Psoas muscle (tissue), 8 donors: Measurements from ENCODE around the gene ZCCHC8. TPM values are rescaled to one million over a fixed set of nuclear protein-coding genes. Genes with fewer than 3 reads are reported as not detected.

ENCODE experiments used
- ATAC-seq, 4 donors: fragments of 200-7000 bp; cut with Tn5 transposase; one replicate each; pipeline ENCODE4 v1.9.1; 2020; ENCODE audit warnings: moderate library complexity in 3 of 4, mild to moderate bottlenecking in 2 of 4
- DNase-seq, 2 donors: peaks; one replicate each; pipeline ENCODE4 v3.0.0-alpha.2; 2020
- H3K27ac ChIP-seq: fragments of 200-600 bp; one replicate; pipeline ENCODE4 v1.8.0; 2022
- H3K27me3 ChIP-seq, 3 donors: fragments of 200-600 bp in 1 of 3; one replicate each; pipeline versions ENCODE4 v1.6.1 to v1.8.0; 2013 to 2022; ENCODE audit warnings: low read length in 2 of 3, mild to moderate bottlenecking in 2 of 3, moderate library complexity in 1 of 3; ENCODE audit not compliant: insufficient read depth in 3 of 3
- H3K36me3 ChIP-seq, 2 donors: fragments of 200-600 bp in 1 of 2; one replicate each; pipeline versions ENCODE4 v1.6.1 to v1.8.0; 2013 to 2022; ENCODE audit warnings: low read depth in 1 of 2, mild to moderate bottlenecking in 1 of 2, moderate library complexity in 1 of 2; ENCODE audit not compliant: insufficient read depth in 1 of 2
- H3K4me1 ChIP-seq: fragments of 200-600 bp; one replicate; pipeline ENCODE4 v1.8.0; 2022
- H3K4me3 ChIP-seq: fragments of 200-600 bp; one replicate; pipeline ENCODE4 v1.8.0; 2022; ENCODE audit warnings: mild to moderate bottlenecking
- H3K9me3 ChIP-seq: fragments of 200-600 bp; one replicate; pipeline ENCODE4 v1.8.0; 2022
- CTCF ChIP-seq: fragments of 200-600 bp; IDR thresholded peaks from one replicate; pipeline ENCODE4 v1.8.0; 2022; ENCODE audit warnings: antibody characterized with exemption
- WGBS, 3 donors: extraction: QIAGEN DNeasy Blood & Tissue Kit; methylation state at CpG; one replicate each; pipeline versions ENCODE4 v1.1.6 to v1.1.7; 2013; 5-methylcytosine and 5-hydroxymethylcytosine counted together
- intact Hi-C, 2 donors: fragments of 100-400 bp; cut with DNase I; formaldehyde crosslinking; loops; one replicate each; pipeline versions ENCODE4 v1.11.0 to v1.14.2; 2022
- polyA plus RNA-seq, 3 donors: library from polyadenylated mRNA; stranded (reverse); fragments of 200-250 nt; gene quantifications; one replicate each; pipeline ENCODE4 v1.2.3, GENCODE V29; 2013
- total RNA-seq, 4 donors: library from RNA; stranded (reverse); fragmentation: NEBNext Ultra II Directional in 2 of 4; extraction: Animal tissue kit (Norgen Biotek cat#: 25700) in 2 of 4; gene quantifications; one replicate each; pipeline versions ENCODE4 v1.2.1 to v1.2.4, GENCODE V29; 2021 to 2023
- donor health status: healthy with polysubstance abuse.
- donor health status: DM: no; HTN: no; CAD: no; lungs with moderate emphysema.
- donor health status: Bipolar disorder and iron deficiency.
- donor health status: healthy.
- donor health status: DM: yes; HTN: yes; CAD: no.
- donor health status: DM: no; HTN: no; CAD: no.
- donor health status: DM: no; HTN: no; CAD: no.
- donor health status: DM: yes; HTN: yes; CAD: no.

The ZCCHC8 gene
- total and polyA plus RNA-seq, 7 donors = 10.9 to 22.2 (median 15.1) TPM

GRCh38 chr12:122481861-122482260 lies 18.9 kb downstream of the ZCCHC8 start:
- ATAC-seq (no peak), DNase-seq (no peak)
- TF ChIP-seq CTCF = no peak
- Histone ChIP-seq H3K4me3 (no peak overlapping the region), H3K36me3 (peaks cover 17 to 100% of the 10 kb centered on the region in 2 donors), H3K27me3 (no peaks in the 10 kb centered on the region), H3K9me3 (no peaks in the 10 kb centered on the region), H3K4me1 (no peaks in the 10 kb centered on the region), H3K27ac (no peak overlapping the region)
- WGBS, 3 donors = 95% methylated on average over 6 of the region's 6 CpGs
- intact Hi-C loops = no loop called here

DNA sequence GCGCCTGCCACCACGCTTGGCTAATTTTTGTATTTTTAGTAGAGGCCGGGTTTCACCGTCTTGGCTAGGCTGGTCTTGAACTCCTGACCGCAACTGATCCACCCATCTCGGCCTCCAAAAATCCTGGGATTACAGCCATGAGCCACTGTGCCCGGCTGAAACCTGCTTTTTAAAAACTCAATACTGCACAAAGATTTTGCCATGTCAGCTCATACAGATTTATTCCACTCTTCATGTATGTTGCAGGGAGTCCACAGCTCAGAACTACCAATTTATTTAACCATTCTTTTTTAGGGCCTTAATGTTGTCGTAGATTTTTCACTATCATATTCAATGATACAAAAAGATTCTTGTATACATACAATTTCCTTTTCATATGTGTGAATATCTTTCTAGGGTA lies 20.0 kb downstream of the ZCCHC8 start:
- TF ChIP-seq CTCF = no peak
- no peak for ATAC-seq
- DNase-seq = no peak
- Histone ChIP-seq H3K4me3 (no peak overlapping the region), H3K4me1 (no peaks in the 10 kb centered on the region), H3K27me3 (no peaks in the 10 kb centered on the region), H3K27ac (no peak overlapping the region), H3K9me3 (no peaks in the 10 kb centered on the region), H3K36me3 (peaks cover 15 to 100% of the 10 kb centered on the region in 2 donors)
- intact Hi-C loops = no loop called here
- 87 to 94% (median 90%) methylated on average over 8 of the region's 8 CpGs for WGBS, 3 donors

- peaks cover 13 to 72% of the 10 kb centered on the region in 2 donors for H3K36me3 ChIP-seq
- no peak for TF ChIP-seq CTCF
- H3K9me3 ChIP-seq = no peaks in the 10 kb centered on the region
- ATAC-seq = no peak
- H3K27me3 ChIP-seq = no peaks in the 10 kb centered on the region
- H3K27ac ChIP-seq = no peak overlapping the region
- H3K4me3 ChIP-seq = no peak overlapping the region
- no peak for DNase-seq
- H3K4me1 ChIP-seq = peaks cover 6% of the 10 kb centered on the region
- WGBS, 3 donors = 81 to 89% (median 84%) methylated on average over 2 of the region's 2 CpGs
- intact Hi-C loops = no loop called here
These were observed 26.4 kb downstream of the ZCCHC8 start for GRCh38 chr12:122474324-122474716.

DNA sequence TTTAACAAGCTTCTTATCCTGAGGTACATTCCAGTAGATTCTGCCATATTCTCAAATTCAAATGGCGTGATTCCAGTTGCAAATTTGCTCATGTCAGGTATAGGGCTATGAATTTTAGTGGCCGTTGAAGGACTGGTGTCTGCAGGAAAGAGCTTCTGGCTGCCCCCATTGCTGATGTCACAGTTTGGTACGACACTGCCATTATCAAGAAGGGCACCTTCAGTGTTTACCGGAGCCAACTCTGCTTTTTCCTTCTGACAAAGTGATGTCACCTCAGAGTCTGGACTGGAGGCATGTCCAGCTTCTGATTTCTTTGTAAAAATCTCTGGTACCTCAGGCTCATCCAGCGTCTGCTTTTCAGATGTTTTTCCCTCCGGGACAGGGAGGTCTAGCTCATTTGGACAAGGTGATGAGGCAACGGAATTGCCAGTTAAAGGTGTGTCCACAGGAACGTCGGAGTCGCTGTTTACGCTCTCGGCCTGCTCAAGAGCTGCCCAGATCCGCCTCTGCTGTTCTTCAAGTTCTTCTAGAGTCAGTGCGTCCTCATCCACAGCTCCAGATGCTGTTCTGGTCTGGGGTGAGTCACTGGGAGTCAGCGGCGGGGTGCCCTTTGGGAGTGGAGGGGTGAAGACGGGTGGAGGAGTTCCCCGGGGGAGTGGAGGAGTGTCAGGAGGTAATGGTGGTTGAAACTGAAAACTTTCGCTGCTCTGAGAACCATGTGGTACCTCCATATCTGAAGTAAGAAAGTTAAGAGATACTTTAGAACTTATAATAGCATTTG lies 27.0 kb downstream of the ZCCHC8 start:
- ATAC-seq (peak; percentile 21 to 62 (median 44)), DNase-seq (no peak)
- H3K27me3 ChIP-seq = no peaks in the 10 kb centered on the region
- H3K36me3 ChIP-seq = peaks cover 10 to 66% of the 10 kb centered on the region in 2 donors
- H3K4me1 ChIP-seq = peaks cover 6% of the 10 kb centered on the region
- peak overlapping the region; percentile 21 for H3K27ac ChIP-seq
- WGBS, 3 donors = 72 to 81% (median 73%) methylated on average over 19 of the region's 19 CpGs
- no peak for TF ChIP-seq CTCF
- H3K9me3 ChIP-seq = no peaks in the 10 kb centered on the region
- H3K4me3 ChIP-seq = no peak overlapping the region
- intact Hi-C loops = no loop called here
